Endodermal cell (in vitro differentiated cells): ENCODE data around the gene CHD9. TPM values are rescaled to one million over a fixed set of nuclear protein-coding genes. Genes with fewer than 3 reads are reported as not detected.

Experiments used
- DNase-seq: peaks from one replicate; pipeline ENCODE4 v3.0.0-alpha.2; 2017
- H3K27ac ChIP-seq: 2 replicates; pipeline ENCODE4 v1.5.1; 2013; ENCODE audit warnings: mild to moderate bottlenecking, low read depth, low read length, moderate library complexity
- H3K27me3 ChIP-seq: 2 replicates; pipeline ENCODE4 v1.6.1; 2013; ENCODE audit warnings: mild to moderate bottlenecking, low read length, moderate library complexity; ENCODE audit not compliant: insufficient read depth, control insufficient read depth, poor library complexity, severe bottlenecking
- H3K36me3 ChIP-seq: 2 replicates; pipeline ENCODE4 v1.7.0; 2013; ENCODE audit warnings: mild to moderate bottlenecking, low read length, moderate library complexity; ENCODE audit not compliant: control insufficient read depth, insufficient read depth
- H3K4me1 ChIP-seq: one replicate; pipeline ENCODE4 v1.7.0; 2013; ENCODE audit warnings: low read length; ENCODE audit not compliant: control insufficient read depth, insufficient read depth
- H3K4me3 ChIP-seq: 2 replicates; pipeline ENCODE4 v1.5.1; 2013; ENCODE audit warnings: mild to moderate bottlenecking, low read length, moderate library complexity
- H3K9ac ChIP-seq: 2 replicates; pipeline ENCODE4 v1.6.1; 2013; ENCODE audit warnings: mild to moderate bottlenecking, low read length, moderate library complexity; ENCODE audit not compliant: poor library complexity, severe bottlenecking; ENCODE audit errors: extremely low read depth
- H3K9me3 ChIP-seq: 2 replicates; pipeline ENCODE4 v1.6.1; 2013; ENCODE audit warnings: mild to moderate bottlenecking, low read length, moderate library complexity; ENCODE audit not compliant: control insufficient read depth
- H3K27ac Mint-ChIP-seq: 2 replicates; pipeline ENCODE4 v1.8.0; 2020; ENCODE audit warnings: mixed read lengths
- H3K27me3 Mint-ChIP-seq: 2 replicates; pipeline ENCODE4 v1.8.0; 2021; ENCODE audit warnings: mild to moderate bottlenecking, mixed read lengths; ENCODE audit not compliant: insufficient read depth
- H3K36me3 Mint-ChIP-seq: 2 replicates; pipeline ENCODE4 v1.8.0; 2020; ENCODE audit warnings: low read depth, mixed read lengths
- H3K4me1 Mint-ChIP-seq: 2 replicates; pipeline ENCODE4 v1.8.0; 2020; ENCODE audit warnings: mixed read lengths
- H3K4me3 Mint-ChIP-seq: 2 replicates; pipeline ENCODE4 v1.8.0; 2020; ENCODE audit warnings: mild to moderate bottlenecking, moderate library complexity, mixed read lengths
- H3K9me3 Mint-ChIP-seq: 2 replicates; pipeline ENCODE4 v1.8.0; 2020; ENCODE audit warnings: mild to moderate bottlenecking, mixed read lengths
- WGBS, 2 experiments: methylation state at CpG; one replicate each; pipeline versions ENCODE4 v1.1.5 to v1.1.7; 2013; ENCODE audit warnings: missing lambda C conversion rate in 2 of 2, mixed read lengths in 1 of 2; ENCODE audit not compliant: insufficient coverage in 1 of 2, insufficient read length in 1 of 2; 5-methylcytosine and 5-hydroxymethylcytosine counted together
- total RNA-seq, 2 donors: library from RNA; stranded (reverse); fragmentation: NEBNext Ultra II Directional in 1 of 2; extraction: Animal tissue kit (Norgen Biotek cat#: 25700) in 1 of 2; gene quantifications; 2 replicates in 1 of 2; 3 replicates in 1 of 2; pipeline ENCODE4 v1.2.1, GENCODE V29; 2021
- TF ChIP-seq, protein P1 (sequence below): fragments of 200-600 bp; sonication (generic); conservative IDR thresholded peaks from 2 replicates; pipeline ENCODE4 v1.5.0; 2021; ENCODE audit warnings: antibody characterized with exemption, mild to moderate bottlenecking

CHD9 gene
- total RNA-seq, 2 donors from 2014 or later = 36.8 to 40.5 TPM

DNA sequence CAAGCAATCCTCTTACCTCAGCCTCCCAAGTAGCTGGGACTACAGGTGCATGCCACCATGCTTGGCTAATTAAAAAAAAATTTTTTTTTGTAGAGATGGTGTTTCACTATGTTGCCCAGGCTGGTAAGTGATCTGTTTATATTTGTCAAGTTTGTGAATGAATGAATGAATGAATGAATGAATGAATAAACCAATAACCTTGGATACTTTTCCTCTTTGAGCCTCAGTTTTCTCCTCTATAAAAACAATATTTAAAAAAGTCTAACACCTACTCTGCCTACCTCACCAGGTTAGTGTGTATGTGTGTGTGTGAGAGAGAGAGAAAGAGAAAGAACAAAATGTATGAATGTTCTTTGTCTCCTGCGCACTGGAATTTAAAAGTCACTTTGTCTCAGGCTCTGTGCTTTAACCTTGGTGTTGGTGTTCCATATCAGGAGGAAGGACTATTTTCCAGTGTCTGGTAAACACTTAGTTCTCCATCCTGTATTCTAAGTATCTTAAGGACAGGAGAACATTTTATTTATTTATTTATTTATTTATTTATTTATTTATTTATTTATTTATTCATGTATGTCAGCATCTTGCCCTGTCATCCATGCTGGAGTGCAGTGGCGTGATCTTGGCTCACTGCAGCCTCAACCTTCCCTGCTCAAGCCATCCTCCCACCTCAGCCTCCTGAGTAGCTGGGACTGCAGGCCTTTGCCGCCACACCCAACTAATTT is 27.1 kb downstream of the CHD9 start:
- peaks cover 9% of the 10 kb centered on the region for H3K9me3 Mint-ChIP-seq

GRCh38 chr16:53082509-53082908 is 27.7 kb downstream of the CHD9 start:
- Mint-ChIP-seq H3K4me3 (no peak overlapping the region), H3K36me3 (peaks cover 22% of the 10 kb centered on the region), H3K9me3 (peaks cover 9% of the 10 kb centered on the region), H3K27me3 (peaks cover 11% of the 10 kb centered on the region), H3K27ac (no peak overlapping the region), H3K4me1 (peaks cover 49% of the 10 kb centered on the region)
- H3K4me1 ChIP-seq = peaks cover 7% of the 10 kb centered on the region
- peaks cover 10% of the 10 kb centered on the region for H3K9me3 ChIP-seq
- DNase-seq = no peak
- no peak overlapping the region for H3K9ac ChIP-seq
- 81 to 96% methylated on average over 4 of the region's 4 CpGs for WGBS, 2 experiments
- H3K36me3 ChIP-seq = peaks cover 4% of the 10 kb centered on the region
- no peak overlapping the region for H3K27ac ChIP-seq
- peaks cover 6% of the 10 kb centered on the region for H3K27me3 ChIP-seq
- H3K4me3 ChIP-seq = no peak overlapping the region
- TF ChIP-seq, protein P1, sequence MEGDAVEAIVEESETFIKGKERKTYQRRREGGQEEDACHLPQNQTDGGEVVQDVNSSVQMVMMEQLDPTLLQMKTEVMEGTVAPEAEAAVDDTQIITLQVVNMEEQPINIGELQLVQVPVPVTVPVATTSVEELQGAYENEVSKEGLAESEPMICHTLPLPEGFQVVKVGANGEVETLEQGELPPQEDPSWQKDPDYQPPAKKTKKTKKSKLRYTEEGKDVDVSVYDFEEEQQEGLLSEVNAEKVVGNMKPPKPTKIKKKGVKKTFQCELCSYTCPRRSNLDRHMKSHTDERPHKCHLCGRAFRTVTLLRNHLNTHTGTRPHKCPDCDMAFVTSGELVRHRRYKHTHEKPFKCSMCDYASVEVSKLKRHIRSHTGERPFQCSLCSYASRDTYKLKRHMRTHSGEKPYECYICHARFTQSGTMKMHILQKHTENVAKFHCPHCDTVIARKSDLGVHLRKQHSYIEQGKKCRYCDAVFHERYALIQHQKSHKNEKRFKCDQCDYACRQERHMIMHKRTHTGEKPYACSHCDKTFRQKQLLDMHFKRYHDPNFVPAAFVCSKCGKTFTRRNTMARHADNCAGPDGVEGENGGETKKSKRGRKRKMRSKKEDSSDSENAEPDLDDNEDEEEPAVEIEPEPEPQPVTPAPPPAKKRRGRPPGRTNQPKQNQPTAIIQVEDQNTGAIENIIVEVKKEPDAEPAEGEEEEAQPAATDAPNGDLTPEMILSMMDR = no peak

More for the DNA sequence above, 27.1 kb downstream of the CHD9 start:
- Mint-ChIP-seq H3K4me3 (no peak overlapping the region), H3K4me1 (peaks cover 43% of the 10 kb centered on the region), H3K27me3 (peaks cover 11% of the 10 kb centered on the region), H3K27ac (no peak overlapping the region), H3K36me3 (peaks cover 20% of the 10 kb centered on the region)
- Histone ChIP-seq H3K36me3 (peaks cover 4% of the 10 kb centered on the region), H3K4me3 (no peak overlapping the region), H3K27ac (no peak overlapping the region), H3K9ac (no peak overlapping the region), H3K9me3 (peaks cover 10% of the 10 kb centered on the region), H3K4me1 (peaks cover 2% of the 10 kb centered on the region), H3K27me3 (peaks cover 6% of the 10 kb centered on the region)
- no peak for DNase-seq
- WGBS, 2 experiments = 95 to 100% methylated on average over 2 to 3 of the region's 3 CpGs
- TF ChIP-seq, protein P1 = no peak

GRCh38 chr16:53083119-53083518 is 28.3 kb downstream of the CHD9 start:
- no peak overlapping the region for H3K4me3 ChIP-seq
- H3K27ac ChIP-seq = no peak overlapping the region
- Mint-ChIP-seq H3K4me3 (no peak overlapping the region), H3K36me3 (peaks cover 16% of the 10 kb centered on the region), H3K27me3 (peaks cover 11% of the 10 kb centered on the region), H3K27ac (no peak overlapping the region), H3K9me3 (peaks cover 4% of the 10 kb centered on the region), H3K4me1 (peaks cover 50% of the 10 kb centered on the region)
- no peaks in the 10 kb centered on the region for H3K36me3 ChIP-seq
- WGBS, 2 experiments = 100% methylated on average over 1 of the region's 1 CpG
- H3K9me3 ChIP-seq = peaks cover 4% of the 10 kb centered on the region
- TF ChIP-seq, protein P1 = no peak
- no peak overlapping the region for H3K9ac ChIP-seq
- no peak for DNase-seq
- H3K27me3 ChIP-seq = peaks cover 6% of the 10 kb centered on the region
- H3K4me1 ChIP-seq = peaks cover 7% of the 10 kb centered on the region
